ENCODE measurements around the gene COL18A1. TPM values are rescaled to one million over a fixed set of nuclear protein-coding genes. Genes with fewer than 3 reads are reported as not detected.

The COL18A1 gene
- total RNA-seq, 3 donors from 2014 or later (not counting 1 experiment from before 2014, with no cell fraction given) = 12.3 to 22.3 (median 12.7) TPM

GRCh38 chr21:45494851-45495680 lies 90.1 kb downstream of the COL18A1 start:
- H3K9me3 Mint-ChIP-seq = peaks cover 0 to 3% of the 10 kb centered on the region in 2 donors
- Histone ChIP-seq H3K27me3 (ENCODE audit: control insufficient read depth, insufficient read depth, low read length) (no peaks in the 10 kb centered on the region), H3K9me3 (ENCODE audit: control insufficient read depth, insufficient read depth, low read length) (no peaks in the 10 kb centered on the region), H3K4me1 (ENCODE audit: control insufficient read depth, insufficient read depth, low read length) (peaks cover 3% of the 10 kb centered on the region), H3K36me3 (ENCODE audit: control insufficient read depth, insufficient read depth, low read length) (no peaks in the 10 kb centered on the region), H3K27ac (ENCODE audit: low read length) (no peak overlapping the region), H3K4me3 (ENCODE audit: low read length) (no peak overlapping the region)
- intact Hi-C loops (cut with micrococcal nuclease) = no loop called here
- H3K4me3 Mint-ChIP-seq = no peak overlapping the region
- no peaks in the 10 kb centered on the region for H3K36me3 Mint-ChIP-seq
- no peak for TF ChIP-seq CTCF (IDR thresholded peaks at IDR 0.05)
- H3K27ac Mint-ChIP-seq = no peak overlapping the region
- WGBS (ENCODE audit: insufficient coverage) = 93% methylated on average over 30 of the region's 30 CpGs
- DNase-seq (no peak), ATAC-seq (no peak)
- peaks cover 0 to 7% of the 10 kb centered on the region in 2 donors for H3K4me1 Mint-ChIP-seq
- no peaks in the 10 kb centered on the region for H3K27me3 Mint-ChIP-seq (ENCODE audit: low read depth in 2 of 2)

GRCh38 chr21:45496151-45496967 lies 91.4 kb downstream of the COL18A1 start:
- no peak for ATAC-seq
- Histone ChIP-seq H3K27ac (ENCODE audit: low read length) (no peak overlapping the region), H3K27me3 (ENCODE audit: control insufficient read depth, insufficient read depth, low read length) (no peaks in the 10 kb centered on the region), H3K4me3 (ENCODE audit: low read length) (no peak overlapping the region), H3K36me3 (ENCODE audit: control insufficient read depth, insufficient read depth, low read length) (no peaks in the 10 kb centered on the region), H3K4me1 (ENCODE audit: control insufficient read depth, insufficient read depth, low read length) (no peaks in the 10 kb centered on the region), H3K9me3 (ENCODE audit: control insufficient read depth, insufficient read depth, low read length) (no peaks in the 10 kb centered on the region)
- Mint-ChIP-seq H3K4me3 (no peak overlapping the region), H3K27me3 (ENCODE audit: low read depth in 2 of 2) (no peaks in the 10 kb centered on the region), H3K27ac (no peak overlapping the region), H3K9me3 (peaks cover 0 to 3% of the 10 kb centered on the region in 2 donors), H3K36me3 (no peaks in the 10 kb centered on the region), H3K4me1 (peaks cover 0 to 8% of the 10 kb centered on the region in 2 donors)
- 89% methylated on average over 18 of the region's 18 CpGs for WGBS (ENCODE audit: insufficient coverage)
- intact Hi-C loops (cut with micrococcal nuclease) = no loop called here
- no peak for TF ChIP-seq CTCF (IDR thresholded peaks at IDR 0.05)
- no peak for DNase-seq

- intact Hi-C loops (cut with micrococcal nuclease) = no loop called here
- Histone ChIP-seq H3K4me3 (ENCODE audit: low read length) (no peak overlapping the region), H3K9me3 (ENCODE audit: control insufficient read depth, insufficient read depth, low read length) (no peaks in the 10 kb centered on the region), H3K36me3 (ENCODE audit: control insufficient read depth, insufficient read depth, low read length) (no peaks in the 10 kb centered on the region), H3K27ac (ENCODE audit: low read length) (no peak overlapping the region), H3K27me3 (ENCODE audit: control insufficient read depth, insufficient read depth, low read length) (no peaks in the 10 kb centered on the region), H3K4me1 (ENCODE audit: control insufficient read depth, insufficient read depth, low read length) (no peaks in the 10 kb centered on the region)
- Mint-ChIP-seq H3K4me1 (peaks cover 0 to 8% of the 10 kb centered on the region in 2 donors), H3K36me3 (no peaks in the 10 kb centered on the region), H3K9me3 (peaks cover 0 to 3% of the 10 kb centered on the region in 2 donors), H3K27me3 (ENCODE audit: low read depth in 2 of 2) (no peaks in the 10 kb centered on the region), H3K4me3 (no peak overlapping the region), H3K27ac (no peak overlapping the region)
- ATAC-seq (no peak), DNase-seq (no peak)
- no peak for TF ChIP-seq CTCF (IDR thresholded peaks at IDR 0.05)
- 91% methylated on average over 22 of the region's 22 CpGs for WGBS (ENCODE audit: insufficient coverage)
Measured at GRCh38 chr21:45496968-45497845, 92.2 kb downstream of the COL18A1 start.
